ENCODE data around the gene GPT2. TPM values are rescaled to one million over a fixed set of nuclear protein-coding genes. Genes with fewer than 3 reads are reported as not detected.

Gene GPT2
- total RNA-seq, 1 experiment from 2014 or later: 12.7 TPM

DNA sequence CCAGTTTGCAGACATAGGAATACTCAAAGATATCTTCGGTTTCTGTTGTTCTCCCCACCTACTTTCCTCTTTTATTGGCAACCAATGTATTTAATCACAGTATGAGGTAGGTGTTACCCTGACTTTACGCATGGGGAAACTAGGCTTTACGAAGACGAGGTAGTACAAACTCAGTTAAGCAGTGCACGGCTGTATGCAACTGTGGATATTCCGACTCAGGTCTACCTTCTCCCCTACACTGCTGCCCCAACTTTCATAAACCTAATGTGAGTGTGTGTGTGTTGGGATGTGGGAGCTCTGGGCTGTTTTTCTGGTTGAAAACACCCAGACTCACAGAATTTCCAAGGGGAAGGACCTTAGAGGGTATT lies 1.2 kb upstream of the GPT2 start:
- in situ Hi-C loops (cut with HindIII; ENCODE audit: low pct_unique_long_range_greater_than_20kb, low sequenced_read_pairs) (no loop called here), intact Hi-C loops (cut with micrococcal nuclease; ENCODE audit: unreplicated experiment) (no loop called here)
- ChIA-PET CTCF (no interaction called here), POLR2A (no interaction called here)
- BruUV-seq (replicated peaks): no TSS peak
- TF ChIP-seq, protein P1, sequence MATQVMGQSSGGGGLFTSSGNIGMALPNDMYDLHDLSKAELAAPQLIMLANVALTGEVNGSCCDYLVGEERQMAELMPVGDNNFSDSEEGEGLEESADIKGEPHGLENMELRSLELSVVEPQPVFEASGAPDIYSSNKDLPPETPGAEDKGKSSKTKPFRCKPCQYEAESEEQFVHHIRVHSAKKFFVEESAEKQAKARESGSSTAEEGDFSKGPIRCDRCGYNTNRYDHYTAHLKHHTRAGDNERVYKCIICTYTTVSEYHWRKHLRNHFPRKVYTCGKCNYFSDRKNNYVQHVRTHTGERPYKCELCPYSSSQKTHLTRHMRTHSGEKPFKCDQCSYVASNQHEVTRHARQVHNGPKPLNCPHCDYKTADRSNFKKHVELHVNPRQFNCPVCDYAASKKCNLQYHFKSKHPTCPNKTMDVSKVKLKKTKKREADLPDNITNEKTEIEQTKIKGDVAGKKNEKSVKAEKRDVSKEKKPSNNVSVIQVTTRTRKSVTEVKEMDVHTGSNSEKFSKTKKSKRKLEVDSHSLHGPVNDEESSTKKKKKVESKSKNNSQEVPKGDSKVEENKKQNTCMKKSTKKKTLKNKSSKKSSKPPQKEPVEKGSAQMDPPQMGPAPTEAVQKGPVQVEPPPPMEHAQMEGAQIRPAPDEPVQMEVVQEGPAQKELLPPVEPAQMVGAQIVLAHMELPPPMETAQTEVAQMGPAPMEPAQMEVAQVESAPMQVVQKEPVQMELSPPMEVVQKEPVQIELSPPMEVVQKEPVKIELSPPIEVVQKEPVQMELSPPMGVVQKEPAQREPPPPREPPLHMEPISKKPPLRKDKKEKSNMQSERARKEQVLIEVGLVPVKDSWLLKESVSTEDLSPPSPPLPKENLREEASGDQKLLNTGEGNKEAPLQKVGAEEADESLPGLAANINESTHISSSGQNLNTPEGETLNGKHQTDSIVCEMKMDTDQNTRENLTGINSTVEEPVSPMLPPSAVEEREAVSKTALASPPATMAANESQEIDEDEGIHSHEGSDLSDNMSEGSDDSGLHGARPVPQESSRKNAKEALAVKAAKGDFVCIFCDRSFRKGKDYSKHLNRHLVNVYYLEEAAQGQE (IDR thresholded peaks at IDR 0.05; ENCODE audit: insufficient read depth in 1 of 2, low read depth in 2 of 2, low read length in 1 of 2): no peak
- TF ChIP-seq SIN3A (IDR thresholded peaks at IDR 0.05; ENCODE audit: borderline replicate concordance, insufficient read depth, low read depth, low read length) (no peak), TCF7L2 (IDR thresholded peaks at IDR 0.05; ENCODE audit: low read depth, low read length) (no peak), POLR2AphosphoS5 (IDR thresholded peaks at IDR 0.05; ENCODE audit: low read depth, low read length) (no peak)
- TF ChIP-seq, protein P2, sequence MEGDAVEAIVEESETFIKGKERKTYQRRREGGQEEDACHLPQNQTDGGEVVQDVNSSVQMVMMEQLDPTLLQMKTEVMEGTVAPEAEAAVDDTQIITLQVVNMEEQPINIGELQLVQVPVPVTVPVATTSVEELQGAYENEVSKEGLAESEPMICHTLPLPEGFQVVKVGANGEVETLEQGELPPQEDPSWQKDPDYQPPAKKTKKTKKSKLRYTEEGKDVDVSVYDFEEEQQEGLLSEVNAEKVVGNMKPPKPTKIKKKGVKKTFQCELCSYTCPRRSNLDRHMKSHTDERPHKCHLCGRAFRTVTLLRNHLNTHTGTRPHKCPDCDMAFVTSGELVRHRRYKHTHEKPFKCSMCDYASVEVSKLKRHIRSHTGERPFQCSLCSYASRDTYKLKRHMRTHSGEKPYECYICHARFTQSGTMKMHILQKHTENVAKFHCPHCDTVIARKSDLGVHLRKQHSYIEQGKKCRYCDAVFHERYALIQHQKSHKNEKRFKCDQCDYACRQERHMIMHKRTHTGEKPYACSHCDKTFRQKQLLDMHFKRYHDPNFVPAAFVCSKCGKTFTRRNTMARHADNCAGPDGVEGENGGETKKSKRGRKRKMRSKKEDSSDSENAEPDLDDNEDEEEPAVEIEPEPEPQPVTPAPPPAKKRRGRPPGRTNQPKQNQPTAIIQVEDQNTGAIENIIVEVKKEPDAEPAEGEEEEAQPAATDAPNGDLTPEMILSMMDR (IDR thresholded peaks at IDR 0.05): no peak
- peak overlapping the region in 1 of 2 experiments; percentile 77; a peak in 3 of 4 replicates for H3K4me3 ChIP-seq (ENCODE audit: low read depth in 2 of 2, low read length in 2 of 2)
- ATAC-seq (no peak), DNase-seq (ENCODE audit: low read depth, low spot score) (no peak)
- peaks cover 6% of the 10 kb centered on the region for H3K4me1 ChIP-seq (ENCODE audit: control insufficient read depth, insufficient read depth, low read length)
- peak overlapping the region; percentile 79 for H3K27ac ChIP-seq (ENCODE audit: low read length)
- H3K9me3 ChIP-seq (ENCODE audit: control insufficient read depth, insufficient read depth, low read depth, low read length): no peaks in the 10 kb centered on the region
- H3K36me3 ChIP-seq (ENCODE audit: control insufficient read depth, insufficient read depth, low read length): no peaks in the 10 kb centered on the region
- H3K27me3 ChIP-seq (ENCODE audit: control insufficient read depth, insufficient read depth, low read length): 0 out of 2 replicates have a peak, but pooled peaks cover 2% of the 10 kb centered on the region

DNA sequence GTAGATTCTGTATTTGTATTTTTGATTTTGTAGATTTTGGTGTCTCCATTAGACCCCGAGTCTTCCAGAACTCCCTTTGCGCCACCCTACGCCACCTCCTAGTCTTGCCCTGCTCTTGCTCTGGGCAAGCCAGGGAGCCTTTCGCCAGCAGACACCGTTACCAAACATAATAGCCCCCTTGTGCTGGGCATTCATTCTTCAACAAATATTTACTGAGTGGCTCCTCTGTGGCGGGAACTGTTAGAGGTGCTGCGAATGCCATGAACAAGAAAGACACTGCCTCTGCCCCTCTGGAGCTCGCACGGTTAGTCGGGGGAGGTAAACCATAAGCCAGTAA lies 841 bp upstream of the GPT2 start:
- ATAC-seq (no peak), DNase-seq (ENCODE audit: low read depth, low spot score) (no peak)
- H3K27me3 ChIP-seq (ENCODE audit: control insufficient read depth, insufficient read depth, low read length): 0 out of 2 replicates have a peak, but pooled peaks cover 2% of the 10 kb centered on the region
- CTCF ChIA-PET: interaction anchor here (1.6 kb wide), 1 partner anchor 29 kb away, joined by 4 read pairs; no protein-coding TSS in a partner anchor
- intact Hi-C loops (cut with micrococcal nuclease; ENCODE audit: unreplicated experiment) (no loop called here), in situ Hi-C loops (cut with HindIII; ENCODE audit: low pct_unique_long_range_greater_than_20kb, low sequenced_read_pairs) (no loop called here)
- no peak for TF ChIP-seq TCF7L2 (IDR thresholded peaks at IDR 0.05; ENCODE audit: low read depth, low read length)
- TF ChIP-seq POLR2AphosphoS5 (IDR thresholded peaks at IDR 0.05; ENCODE audit: low read depth, low read length): no peak
- TF ChIP-seq, protein P1 (IDR thresholded peaks at IDR 0.05; ENCODE audit: insufficient read depth in 1 of 2, low read depth in 2 of 2, low read length in 1 of 2): no peak
- TF ChIP-seq SIN3A (IDR thresholded peaks at IDR 0.05; ENCODE audit: borderline replicate concordance, insufficient read depth, low read depth, low read length): no peak
- TF ChIP-seq, protein P2 (IDR thresholded peaks at IDR 0.05): no peak
- peak overlapping the region; percentile 79 for H3K27ac ChIP-seq (ENCODE audit: low read length)
- POLR2A ChIA-PET: no interaction called here
- H3K36me3 ChIP-seq (ENCODE audit: control insufficient read depth, insufficient read depth, low read length): no peaks in the 10 kb centered on the region
- peaks cover 6% of the 10 kb centered on the region for H3K4me1 ChIP-seq (ENCODE audit: control insufficient read depth, insufficient read depth, low read length)
- peak overlapping the region; percentile 74 to 77 for H3K4me3 ChIP-seq (ENCODE audit: low read depth in 2 of 2, low read length in 2 of 2)
- BruUV-seq (replicated peaks): no TSS peak
- H3K9me3 ChIP-seq (ENCODE audit: control insufficient read depth, insufficient read depth, low read depth, low read length): no peaks in the 10 kb centered on the region
